Neural progenitor cell (in vitro differentiated cells): ENCODE data around the gene TXNRD3. TPM values are rescaled to one million over a fixed set of nuclear protein-coding genes. Genes with fewer than 3 reads are reported as not detected.
A peak's percentile ranks its signal among the peaks of the same experiment; 100 is the strongest.
"Not testable (repeated sequence)": the region's sequence is repeated elsewhere in the genome, so short reads cannot be mapped to it uniquely, and the experiment has no call there.

Experiments
- DNase-seq: peaks from one replicate; pipeline ENCODE4 v3.0.0-alpha.2; 2016; ENCODE audit warnings: low spot score
- H2AFZ ChIP-seq: fragments of 200-600 bp; sonication (generic); replicated peaks from 2 replicates; pipeline ENCODE4 v1.6.1; 2016; ENCODE audit warnings: antibody characterized with exemption
- H3F3A ChIP-seq: fragments of 200-600 bp; sonication (generic); 2 replicates; pipeline ENCODE4 v1.6.1; 2016; ENCODE audit warnings: antibody characterized with exemption, low read depth
- H3K27ac ChIP-seq: fragments of 200-600 bp; sonication (generic); 2 replicates; pipeline ENCODE4 v1.5.1; 2016; ENCODE audit warnings: mild to moderate bottlenecking
- H3K27me3 ChIP-seq: fragments of 200-600 bp; sonication (generic); 2 replicates; pipeline ENCODE4 v1.6.1; 2016; ENCODE audit warnings: mild to moderate bottlenecking, moderate library complexity
- H3K36me3 ChIP-seq: fragments of 200-600 bp; sonication (generic); 2 replicates; pipeline ENCODE4 v1.5.1; 2016
- H3K4me1 ChIP-seq: fragments of 200-600 bp; sonication (generic); 2 replicates; pipeline ENCODE4 v1.6.1; 2016; ENCODE audit warnings: mixed run types
- H3K4me2 ChIP-seq: fragments of 200-600 bp; sonication (generic); 2 replicates; pipeline ENCODE4 v1.6.1; 2016
- H3K4me3 ChIP-seq: fragments of 200-600 bp; sonication (generic); 2 replicates; pipeline ENCODE4 v1.5.1; 2016
- H3K79me2 ChIP-seq: fragments of 200-600 bp; sonication (generic); 2 replicates; pipeline ENCODE4 v1.6.1; 2016; ENCODE audit warnings: low read depth
- H3K9ac ChIP-seq: fragments of 200-600 bp; sonication (generic); 2 replicates; pipeline ENCODE4 v1.6.1; 2016
- H3K9me3 ChIP-seq: fragments of 200-600 bp; sonication (generic); 2 replicates; pipeline ENCODE4 v1.5.1; 2016; ENCODE audit warnings: low read depth
- H4K20me1 ChIP-seq: fragments of 200-600 bp; sonication (generic); 2 replicates; pipeline ENCODE4 v1.6.1; 2016; ENCODE audit warnings: low read depth
- H3K27ac Mint-ChIP-seq: 3 replicates; pipeline ENCODE4 v1.8.0; 2021; ENCODE audit warnings: mixed read lengths
- H3K27me3 Mint-ChIP-seq: 2 replicates; pipeline ENCODE4 v1.8.0; 2022; ENCODE audit warnings: low read depth, mild to moderate bottlenecking, inconsistent platforms, moderate library complexity, mixed read lengths; ENCODE audit not compliant: insufficient read depth
- H3K36me3 Mint-ChIP-seq: 3 replicates; pipeline ENCODE4 v1.8.0; 2021; ENCODE audit warnings: mixed read lengths
- H3K4me1 Mint-ChIP-seq: 3 replicates; pipeline ENCODE4 v1.8.0; 2021; ENCODE audit warnings: mixed read lengths
- H3K4me3 Mint-ChIP-seq: 3 replicates; pipeline ENCODE4 v1.8.0; 2021; ENCODE audit warnings: mild to moderate bottlenecking, moderate library complexity, mixed read lengths
- H3K9me3 Mint-ChIP-seq: 3 replicates; pipeline ENCODE4 v1.8.0; 2020; ENCODE audit warnings: mixed read lengths
- CTCF ChIP-seq: fragments of 200-600 bp; sonication (generic); IDR thresholded peaks from 2 replicates; pipeline ENCODE4 v1.5.1; 2017; ENCODE audit warnings: antibody characterized with exemption, mild to moderate bottlenecking
- EZH2 ChIP-seq: fragments of 200-600 bp; sonication (generic); IDR thresholded peaks from 2 replicates; pipeline ENCODE4 v1.6.1; 2017; ENCODE audit warnings: antibody characterized with exemption, mild to moderate bottlenecking, moderate library complexity
- EZH2phosphoT487 ChIP-seq: fragments of 200-600 bp; sonication (generic); IDR thresholded peaks from 2 replicates; pipeline ENCODE4 v1.6.1; 2017; ENCODE audit warnings: antibody characterized with exemption
- total RNA-seq: library from RNA; depleted of rRNA; stranded (reverse); fragments of >200 nt; gene quantifications from 2 replicates; pipeline ENCODE4 v1.2.3, GENCODE V29; 2015; ENCODE audit warnings: low replicate concordance

TXNRD3 gene
- total RNA-seq, 1 donor from 2014 or later: 10.3 TPM

GRCh38 chr3:126636436-126636835 is 18.5 kb downstream of the TXNRD3 start:
- Mint-ChIP-seq H3K27me3 (peaks cover 2% of the 10 kb centered on the region), H3K27ac (no peak overlapping the region), H3K36me3 (peaks cover 24% of the 10 kb centered on the region), H3K4me1 (peaks cover 2% of the 10 kb centered on the region), H3K9me3 (no peaks in the 10 kb centered on the region), H3K4me3 (no peak overlapping the region)
- Histone ChIP-seq H3K27ac (no peak overlapping the region), H4K20me1 (no peaks in the 10 kb centered on the region), H3K9ac (no peak overlapping the region), H3K27me3 (no peaks in the 10 kb centered on the region), H2AFZ (no peak overlapping the region), H3K9me3 (no peaks in the 10 kb centered on the region), H3K4me1 (no peaks in the 10 kb centered on the region), H3F3A (no peaks in the 10 kb centered on the region), H3K79me2 (no peaks in the 10 kb centered on the region), H3K4me3 (no peak overlapping the region), H3K36me3 (no peaks in the 10 kb centered on the region), H3K4me2 (no peak overlapping the region)
- no peak for DNase-seq
- TF ChIP-seq EZH2: no peak
- no peak for TF ChIP-seq CTCF
- no peak for TF ChIP-seq EZH2phosphoT487

DNA sequence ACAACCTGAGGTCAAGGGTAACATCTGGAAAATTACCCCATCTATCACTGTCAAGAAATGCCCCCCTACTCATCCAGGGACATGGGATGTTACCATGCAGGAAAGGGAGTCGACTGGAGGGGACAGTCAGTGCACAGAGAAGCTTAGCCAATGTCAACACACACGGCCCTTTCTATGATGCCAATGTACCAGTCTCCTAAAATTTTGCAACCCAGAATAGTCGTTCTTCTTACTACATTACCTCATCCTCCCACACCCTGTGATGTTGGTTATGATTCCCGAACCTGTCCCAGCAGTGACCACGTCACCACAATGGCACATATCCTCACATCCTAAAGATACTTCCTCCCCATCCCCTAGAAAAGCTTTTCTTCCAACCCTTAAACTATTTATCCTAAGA is 20.1 kb downstream of the TXNRD3 start:
- Mint-ChIP-seq H3K4me1 (peaks cover 8% of the 10 kb centered on the region), H3K36me3 (peaks cover 18% of the 10 kb centered on the region), H3K27me3 (no peaks in the 10 kb centered on the region), H3K27ac (no peak overlapping the region), H3K9me3 (no peaks in the 10 kb centered on the region), H3K4me3 (no peak overlapping the region)
- Histone ChIP-seq H3K9ac (no peak overlapping the region), H3K4me3 (no peak overlapping the region), H3K9me3 (no peaks in the 10 kb centered on the region), H3F3A (peaks cover 6% of the 10 kb centered on the region), H3K79me2 (no peaks in the 10 kb centered on the region), H3K36me3 (no peaks in the 10 kb centered on the region), H4K20me1 (no peaks in the 10 kb centered on the region), H2AFZ (no peak overlapping the region), H3K4me1 (peaks cover 6% of the 10 kb centered on the region), H3K4me2 (no peak overlapping the region), H3K27ac (no peak overlapping the region), H3K27me3 (no peaks in the 10 kb centered on the region)
- TF ChIP-seq EZH2 (no peak), EZH2phosphoT487 (no peak), CTCF (no peak)
- no peak for DNase-seq

- H3K4me1 Mint-ChIP-seq: peaks cover 14% of the 10 kb centered on the region
- H3K27me3 ChIP-seq: no peaks in the 10 kb centered on the region
- H3K36me3 Mint-ChIP-seq: peaks cover 28% of the 10 kb centered on the region
- peaks cover 6% of the 10 kb centered on the region for H3K9me3 Mint-ChIP-seq
- no peak for TF ChIP-seq CTCF
- TF ChIP-seq EZH2: no peak
- peaks cover 12% of the 10 kb centered on the region for H3F3A ChIP-seq
- no peaks in the 10 kb centered on the region for H3K9me3 ChIP-seq
- no peaks in the 10 kb centered on the region for H4K20me1 ChIP-seq
- H3K79me2 ChIP-seq: no peaks in the 10 kb centered on the region
- peaks cover 3% of the 10 kb centered on the region for H3K36me3 ChIP-seq
- H3K27ac Mint-ChIP-seq: no peak overlapping the region
- peak overlapping the region; percentile 32 for H3K4me2 ChIP-seq
- H2AFZ ChIP-seq: no peak overlapping the region
- H3K9ac ChIP-seq: no peak overlapping the region
- H3K27me3 Mint-ChIP-seq: no peaks in the 10 kb centered on the region
- H3K4me3 Mint-ChIP-seq: no peak overlapping the region
- DNase-seq: peak; percentile 12
- H3K4me3 ChIP-seq: no peak overlapping the region
- H3K4me1 ChIP-seq: peaks cover 11% of the 10 kb centered on the region
- peak overlapping the region; percentile 3 for H3K27ac ChIP-seq
These were observed 24.9 kb downstream of the TXNRD3 start for GRCh38 chr3:126630020-126630419.

DNA sequence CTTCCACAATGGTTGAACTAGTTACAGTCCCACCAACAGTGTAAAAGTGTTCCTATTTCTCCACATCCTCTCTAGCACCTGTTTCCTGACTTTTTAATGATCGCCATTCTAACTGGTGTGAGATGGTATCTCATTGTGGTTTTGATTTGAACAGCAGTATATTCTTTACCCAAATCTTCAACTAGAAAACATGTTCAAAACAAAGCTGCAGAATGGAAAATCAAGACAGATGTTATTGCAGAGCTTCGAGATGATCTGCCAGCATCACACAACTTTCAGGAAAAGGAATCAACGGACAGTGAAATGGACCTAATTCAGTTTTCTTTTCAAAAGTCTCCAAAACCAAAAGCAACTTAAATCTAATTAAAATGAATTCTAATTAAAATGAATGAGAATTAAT is 29.2 kb downstream of the TXNRD3 start:
- H3K4me3 ChIP-seq, H3K4me2 ChIP-seq, H3K27ac ChIP-seq, H3K27me3 Mint-ChIP-seq, H2AFZ ChIP-seq, H4K20me1 ChIP-seq, DNase-seq, H3K9me3 Mint-ChIP-seq, H3K4me3 Mint-ChIP-seq, H3K9ac ChIP-seq, H3K9me3 ChIP-seq, H3K36me3 ChIP-seq, H3K27ac Mint-ChIP-seq, H3K79me2 ChIP-seq, H3K27me3 ChIP-seq: not testable (repeated sequence)
- Mint-ChIP-seq H3K4me1 (peaks cover 14% of the 10 kb centered on the region), H3K36me3 (peaks cover 20% of the 10 kb centered on the region)
- Histone ChIP-seq H3F3A (peaks cover 12% of the 10 kb centered on the region), H3K4me1 (peaks cover 11% of the 10 kb centered on the region)
